Ovary (tissue), 9 donors: ENCODE results near the gene ACKR2. TPM values are rescaled to one million over a fixed set of nuclear protein-coding genes. Genes with fewer than 3 reads are reported as not detected.

ENCODE experiments used
- DNase-seq, 5 donors: peaks; one replicate each; pipeline ENCODE4 v3.0.0-alpha.2; 2019 to 2020
- H3K27ac ChIP-seq, 2 donors: fragments of 200-600 bp; one replicate each; pipeline versions ENCODE4 v1.5.1 to v1.8.0; 2019 to 2022
- H3K27me3 ChIP-seq: fragments of 200-600 bp; one replicate; pipeline ENCODE4 v1.8.0; 2022
- H3K36me3 ChIP-seq: fragments of 200-600 bp; sonication (generic); one replicate; pipeline ENCODE4 v1.5.1; 2019
- H3K4me1 ChIP-seq: one replicate; pipeline ENCODE4 v1.8.1; 2013; ENCODE audit warnings: mild to moderate bottlenecking, moderate library complexity; ENCODE audit not compliant: insufficient read depth
- H3K4me3 ChIP-seq: fragments of 200-600 bp; sonication (generic); one replicate; pipeline ENCODE4 v1.5.1; 2017
- H3K9me3 ChIP-seq, 2 donors: fragments of 200-600 bp in 1 of 2; sonication (generic) in 1 of 2; one replicate each; pipeline versions ENCODE4 v1.5.1 to v1.8.1; 2013 to 2019; ENCODE audit warnings: mild to moderate bottlenecking in 1 of 2, moderate library complexity in 1 of 2
- CTCF ChIP-seq, 3 donors: fragments of 450-650 bp in 2 of 3; fragments of 200-600 bp in 1 of 3; IDR thresholded peaks; one replicate each; pipeline versions ENCODE4 v1.5.1 to v1.8.0; 2016 to 2022; ENCODE audit warnings: antibody characterized with exemption in 3 of 3, mild to moderate bottlenecking in 1 of 3
- EP300 ChIP-seq: sonication (generic); formaldehyde crosslinking; IDR thresholded peaks from one replicate; pipeline ENCODE4 v1.6.1; 2017; ENCODE audit warnings: antibody characterized with exemption
- POLR2A ChIP-seq: fragments of 450-650 bp; IDR thresholded peaks from one replicate; pipeline ENCODE4 v1.6.1; 2017; ENCODE audit warnings: antibody characterized with exemption, mild to moderate bottlenecking, moderate library complexity
- WGBS, 3 donors: extraction: QIAGEN DNeasy Blood & Tissue Kit in 1 of 3; methylation state at CpG; one replicate each; pipeline versions ENCODE4 v1.1.5 to v1.1.7; 2013 to 2017; 5-methylcytosine and 5-hydroxymethylcytosine counted together
- intact Hi-C, 4 donors: fragments of 100-400 bp; cut with DNase I; formaldehyde crosslinking; loops; one replicate each; pipeline versions ENCODE4 v1.11.0 to v1.15.1; 2022 to 2023
- polyA plus RNA-seq, 2 donors: library from polyadenylated mRNA; stranded (reverse); fragments of 200-250 nt in 1 of 2; fragments of 350-450 nt in 1 of 2; fragmentation: Illumina TruSeq in 1 of 2; extraction: RNeasy Lipid Tissue Mini Kit (QIAGEN cat#74804) in 1 of 2; gene quantifications; one replicate each; pipeline ENCODE4 v1.2.3, GENCODE V29; 2013 to 2014
- total RNA-seq, 7 donors: library from RNA; depleted of rRNA in 2 of 7; stranded (reverse); fragments of >200 nt in 2 of 7; fragmentation: NEBNext Ultra II Directional in 3 of 7; extraction: Animal tissue kit (Norgen Biotek cat#: 25700) in 3 of 7; gene quantifications; one replicate each; pipeline versions ENCODE4 v1.1.0 to v1.2.4, GENCODE V29; 2016 to 2023
- donor health status: DM: no; HTN: no; CAD: no; lungs with moderate emphysema.
- donor health status: DM: no; HTN: no; CAD: no.
- donor health status: Bipolar disorder and iron deficiency.
- donor health status: DM: yes; HTN: yes; CAD: no.
- donor health status: DM: no; HTN: no; CAD: no.
- donor health status: DM: yes; HTN: yes; CAD: no.

The ACKR2 gene
- total and polyA plus RNA-seq, 9 donors, result 0.33 to 4.4 (median 1.0) TPM

GRCh38 chr3:42764561-42765295 is 44.5 kb upstream of the ACKR2 start:
- TF ChIP-seq POLR2A, result no peak
- no peak for TF ChIP-seq EP300
- TF ChIP-seq CTCF (IDR thresholded peaks at IDR 0.05), result no peak
- Histone ChIP-seq H3K27ac (no peak overlapping the region), H3K4me3 (no peak overlapping the region), H3K4me1 (no peaks in the 10 kb centered on the region), H3K9me3 (no peaks in the 10 kb centered on the region), H3K36me3 (no peaks in the 10 kb centered on the region), H3K27me3 (no peaks in the 10 kb centered on the region)
- 63 to 73% (median 70%) methylated on average over 3 of the region's 3 CpGs for WGBS, 3 donors
- no peak for DNase-seq
- intact Hi-C loops, result no loop called here

- intact Hi-C loops, result no loop called here
- 91 to 94% (median 94%) methylated on average over 23 to 28 of the region's 28 CpGs for WGBS, 3 donors
These were observed 39.6 kb upstream of the ACKR2 start for GRCh38 chr3:42769477-42770131.

GRCh38 chr3:42771271-42771670 is 38.0 kb upstream of the ACKR2 start:
- WGBS, 3 donors, result 38 to 55% (median 50%) methylated on average over 1 of the region's 1 CpG
- H3K36me3 ChIP-seq, result no peaks in the 10 kb centered on the region
- intact Hi-C loops, result no loop called here
- no peaks in the 10 kb centered on the region for H3K9me3 ChIP-seq
- H3K4me1 ChIP-seq, result no peaks in the 10 kb centered on the region
- TF ChIP-seq POLR2A (no peak), CTCF (IDR thresholded peaks at IDR 0.05) (no peak), EP300 (no peak)
- H3K27me3 ChIP-seq, result no peaks in the 10 kb centered on the region
- H3K4me3 ChIP-seq, result no peak overlapping the region
- no peak overlapping the region for H3K27ac ChIP-seq
- DNase-seq, result no peak

More at GRCh38 chr3:42769477-42770131, 39.6 kb upstream of the ACKR2 start:
- H3K4me1 ChIP-seq, result no peaks in the 10 kb centered on the region
- TF ChIP-seq EP300, result no peak
- TF ChIP-seq POLR2A, result no peak
- no peak for TF ChIP-seq CTCF (IDR thresholded peaks at IDR 0.05)
- DNase-seq, result no peak
- H3K9me3 ChIP-seq, result no peaks in the 10 kb centered on the region
- H3K36me3 ChIP-seq, result no peaks in the 10 kb centered on the region
- no peak overlapping the region for H3K4me3 ChIP-seq
- H3K27me3 ChIP-seq, result no peaks in the 10 kb centered on the region
- no peak overlapping the region for H3K27ac ChIP-seq

GRCh38 chr3:42772670-42773408 is 36.4 kb upstream of the ACKR2 start, which contains the start of gene CCDC13:
Gene CCDC13, minus strand, starts transcription at chr3:42773253. Its CDS starts 14,908 bp downstream, at chr3:42758345.
- Histone ChIP-seq H3K9me3 (no peaks in the 10 kb centered on the region), H3K4me1 (no peaks in the 10 kb centered on the region), H3K36me3 (no peaks in the 10 kb centered on the region), H3K27me3 (no peaks in the 10 kb centered on the region), H3K4me3 (peak within 1 kb of the TSS; percentile 49), H3K27ac (no peak within 1 kb of the TSS)
- DNase-seq, result peak; percentile 89 to 96 (median 93)
- intact Hi-C loops, result no loop called here
- WGBS, 3 donors, result 1 to 2% (median 1%) methylated on average over 51 to 63 of the region's 63 CpGs
- TF ChIP-seq EP300 (no peak), POLR2A (no peak), CTCF (IDR thresholded peaks at IDR 0.05) (no peak)
